Measurements from ENCODE around the gene SLC35F3.
"Not testable (repeated sequence)": the region's sequence is repeated elsewhere in the genome, so short reads cannot be mapped to it uniquely, and the experiment has no call there.

The SLC35F3 gene

GRCh38 chr1:233904633-233905415, at the start of gene SLC35F3:
TSS of gene SLC35F3 (plus strand) at chr1:233904676.
- no peak for DNase-seq

DNA sequence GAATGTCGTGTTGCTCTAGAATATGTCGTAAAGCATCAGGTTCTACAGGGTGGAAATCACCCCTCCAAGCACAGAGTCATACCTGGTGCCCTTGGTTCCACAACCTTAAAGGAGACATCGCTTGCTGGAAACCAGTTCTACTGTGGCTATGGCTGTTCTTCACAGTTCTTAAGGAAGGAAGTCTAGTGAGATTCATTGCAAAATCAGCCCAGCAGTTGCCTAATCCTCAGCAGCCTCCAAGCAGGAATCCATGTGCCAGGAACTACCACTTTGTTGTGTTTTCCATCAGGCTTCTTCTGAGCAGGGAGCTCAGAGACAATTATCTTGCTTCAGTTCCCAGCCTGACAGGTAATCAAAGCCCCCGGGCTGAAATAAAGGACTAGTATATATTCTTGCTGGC, 45.0 kb upstream of the SLC35F3 start:
- DNase-seq = no peak

DNA sequence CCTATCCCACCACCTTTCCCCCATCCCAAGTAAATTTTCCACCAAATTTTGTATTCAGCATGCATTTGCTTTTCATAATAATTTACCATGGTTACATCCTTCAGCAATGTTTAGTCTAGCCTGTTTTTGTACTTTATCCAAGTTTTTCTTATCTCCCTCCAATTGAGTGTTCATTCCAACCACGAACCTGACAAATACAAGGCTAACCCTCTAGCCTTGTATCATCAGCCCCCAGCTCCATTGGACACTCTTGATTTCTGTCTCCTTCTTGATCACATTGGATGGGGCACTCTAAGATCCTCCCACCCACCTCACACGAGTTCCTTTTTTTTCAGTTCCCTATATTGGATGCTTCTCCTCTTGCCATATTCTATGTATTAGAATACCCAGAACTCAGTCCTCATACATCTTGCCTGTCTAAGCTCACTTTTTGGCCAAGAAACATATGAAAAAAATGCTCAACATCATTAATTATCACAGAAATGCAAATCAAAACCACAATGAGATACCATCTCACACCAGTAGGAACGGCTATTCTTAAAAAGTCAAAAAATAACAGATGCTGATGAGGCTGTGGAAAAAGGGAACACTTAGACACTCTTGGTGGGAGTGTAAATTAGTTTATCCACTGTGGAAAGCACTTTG, 40.5 kb upstream of the SLC35F3 start:
- DNase-seq = no peak

GRCh38 chr1:233864578-233864977, 39.9 kb upstream of the SLC35F3 start:
- DNase-seq = no peak

DNA sequence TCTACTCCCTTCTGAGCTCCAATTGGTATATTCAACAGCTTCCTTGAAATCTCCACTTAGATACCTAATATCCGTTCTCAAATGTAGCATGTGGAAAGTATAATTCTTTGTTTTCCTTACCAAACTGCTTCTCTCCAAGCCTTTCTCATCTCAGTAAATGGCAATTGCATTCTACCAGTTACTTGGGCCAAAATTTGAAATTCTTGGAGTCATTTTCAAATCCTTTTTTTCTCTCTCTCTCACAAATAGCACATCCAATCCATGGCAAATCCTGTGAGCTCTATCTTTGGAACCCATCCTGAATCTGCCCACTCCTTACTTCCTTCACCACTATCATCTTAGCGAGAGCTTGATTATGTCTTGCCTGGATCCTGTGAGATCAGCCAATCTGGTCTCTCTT, 39.3 kb upstream of the SLC35F3 start:
- no peak for DNase-seq

GRCh38 chr1:233865902-233866301, 38.6 kb upstream of the SLC35F3 start:
- DNase-seq = no peak

GRCh38 chr1:233867028-233867427, 37.4 kb upstream of the SLC35F3 start:
- no peak for DNase-seq

- DNase-seq = no peak
Measured at GRCh38 chr1:233868461-233868860, 36.0 kb upstream of the SLC35F3 start.

GRCh38 chr1:233869680-233870079, 34.8 kb upstream of the SLC35F3 start:
- DNase-seq = no peak

DNA sequence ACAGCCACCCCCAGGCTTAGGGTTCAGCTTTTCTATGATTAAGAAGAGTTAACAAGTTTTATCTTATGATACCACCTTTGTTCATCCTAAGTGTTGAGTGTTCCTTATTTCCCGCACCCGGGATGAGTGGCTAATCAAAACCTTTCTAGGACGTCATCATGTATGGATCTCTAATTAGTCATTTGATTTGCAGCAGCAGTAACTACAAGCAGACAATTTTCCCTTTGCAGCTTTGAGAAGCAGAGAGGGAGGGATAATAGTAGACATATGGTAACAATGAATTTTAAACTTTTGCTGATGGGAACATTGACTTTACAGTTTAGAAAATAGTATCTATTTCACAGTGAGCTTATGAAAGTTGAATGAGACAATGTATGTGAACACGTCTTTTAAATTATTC, 30.8 kb upstream of the SLC35F3 start:
- no peak for DNase-seq

DNA sequence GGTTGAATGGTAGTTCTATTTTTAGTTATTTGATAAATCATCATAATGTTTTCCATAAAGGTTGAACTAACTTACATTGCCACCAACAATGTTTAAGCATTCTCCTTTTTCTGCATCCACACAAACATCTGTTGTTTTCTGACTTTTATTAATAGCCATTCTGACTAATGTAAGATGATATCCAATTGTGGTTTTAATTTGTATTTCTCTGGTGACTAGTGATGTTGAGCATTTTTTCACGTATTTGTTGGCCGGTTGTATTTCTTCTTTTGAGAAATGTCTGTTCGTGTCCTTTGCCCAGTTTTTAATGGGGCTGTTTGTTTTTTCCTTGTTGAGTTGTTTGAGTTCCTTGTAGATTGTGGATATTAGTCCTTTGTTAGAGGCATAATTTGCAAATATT, 24.6 kb upstream of the SLC35F3 start:
- no peak for DNase-seq

- DNase-seq = no peak
Measured at GRCh38 chr1:233883671-233884070, 20.8 kb upstream of the SLC35F3 start.

DNA sequence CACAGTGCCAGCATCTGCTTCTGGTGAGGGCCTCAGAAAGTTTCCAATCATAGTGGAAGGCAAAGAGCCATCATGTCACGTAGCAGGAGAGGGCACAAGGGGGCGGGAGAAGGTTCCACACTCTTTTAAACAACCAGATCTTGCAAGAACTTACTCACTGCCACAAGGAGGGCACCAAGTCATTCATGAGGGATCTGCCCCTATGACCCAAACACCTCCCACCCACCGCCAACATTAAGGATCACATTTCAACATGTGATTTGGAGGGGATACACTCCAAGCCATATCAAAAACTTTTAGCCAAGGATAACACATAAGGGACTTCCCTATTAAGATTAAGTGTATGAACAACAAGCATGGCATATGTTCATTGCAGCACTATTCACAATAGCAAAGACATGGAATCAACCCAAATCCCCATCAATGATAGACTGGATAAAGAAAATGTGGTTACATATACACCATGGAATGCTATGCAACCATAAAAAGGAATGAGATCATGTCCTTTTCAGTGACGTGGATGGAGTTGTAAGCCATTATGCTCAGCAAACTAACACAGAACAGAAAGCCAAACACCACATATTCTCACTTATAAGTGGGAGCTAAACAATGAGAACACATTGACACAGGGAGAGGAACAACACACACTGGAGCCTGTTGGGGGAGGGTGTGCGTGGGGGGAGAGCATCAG, 19.9 kb upstream of the SLC35F3 start:
- DNase-seq = no peak

DNA sequence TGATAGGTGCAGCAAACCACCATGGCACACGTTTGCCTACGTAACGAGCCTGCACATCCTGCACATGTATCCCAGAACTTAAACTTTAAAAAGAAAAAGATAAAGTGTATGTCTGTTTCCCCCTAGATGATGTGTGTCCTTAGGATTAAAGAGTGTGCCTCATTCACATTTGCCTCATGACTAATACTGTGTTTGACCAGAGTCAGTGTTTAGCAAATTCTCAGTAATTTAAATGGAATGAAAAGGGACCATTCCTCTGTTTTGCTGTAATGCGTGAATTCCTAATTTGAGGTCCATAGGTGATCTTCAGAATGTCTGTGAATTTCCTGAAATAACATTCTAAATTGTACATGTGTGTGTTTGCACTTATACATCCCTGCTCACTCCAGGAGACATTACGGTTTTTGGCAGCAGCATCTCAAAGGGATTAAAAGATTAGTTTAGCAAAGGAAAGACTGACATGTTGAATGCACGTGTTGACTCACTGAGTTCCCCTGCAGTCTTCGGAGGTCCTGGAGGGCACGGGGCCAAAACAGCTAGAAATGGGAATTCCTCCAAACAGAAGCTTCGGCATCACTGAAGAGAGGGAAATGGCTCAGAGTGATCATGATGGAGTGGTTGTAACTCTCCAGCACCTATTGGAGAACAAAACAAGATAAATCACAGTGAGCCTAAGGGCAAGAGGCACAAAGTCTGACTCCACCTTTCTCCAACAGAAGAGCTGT, 19.1 kb upstream of the SLC35F3 start:
- no peak for DNase-seq

GRCh38 chr1:233891151-233891550, 13.3 kb upstream of the SLC35F3 start:
- not testable (repeated sequence) for DNase-seq

GRCh38 chr1:233897325-233898162, 6.9 kb upstream of the SLC35F3 start:
- DNase-seq = no peak

DNA sequence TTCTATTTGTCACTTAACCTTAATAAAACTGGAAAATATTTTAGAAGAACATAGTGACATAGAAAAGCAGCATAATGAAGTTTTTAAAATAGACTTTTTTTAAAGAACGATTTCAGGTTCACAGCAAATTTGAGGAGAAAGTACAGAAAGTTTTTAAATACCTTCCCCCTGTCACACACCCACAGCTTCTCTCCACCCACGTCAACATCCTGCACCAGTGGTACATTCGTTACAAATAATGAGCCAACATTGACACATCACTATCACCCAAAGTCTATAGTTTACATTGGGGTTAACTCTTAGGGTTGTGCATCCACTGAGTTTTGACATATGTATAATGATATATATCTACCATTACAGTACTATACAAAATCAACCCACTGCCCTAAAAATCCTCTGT, 3.0 kb upstream of the SLC35F3 start:
- no peak for DNase-seq

DNA sequence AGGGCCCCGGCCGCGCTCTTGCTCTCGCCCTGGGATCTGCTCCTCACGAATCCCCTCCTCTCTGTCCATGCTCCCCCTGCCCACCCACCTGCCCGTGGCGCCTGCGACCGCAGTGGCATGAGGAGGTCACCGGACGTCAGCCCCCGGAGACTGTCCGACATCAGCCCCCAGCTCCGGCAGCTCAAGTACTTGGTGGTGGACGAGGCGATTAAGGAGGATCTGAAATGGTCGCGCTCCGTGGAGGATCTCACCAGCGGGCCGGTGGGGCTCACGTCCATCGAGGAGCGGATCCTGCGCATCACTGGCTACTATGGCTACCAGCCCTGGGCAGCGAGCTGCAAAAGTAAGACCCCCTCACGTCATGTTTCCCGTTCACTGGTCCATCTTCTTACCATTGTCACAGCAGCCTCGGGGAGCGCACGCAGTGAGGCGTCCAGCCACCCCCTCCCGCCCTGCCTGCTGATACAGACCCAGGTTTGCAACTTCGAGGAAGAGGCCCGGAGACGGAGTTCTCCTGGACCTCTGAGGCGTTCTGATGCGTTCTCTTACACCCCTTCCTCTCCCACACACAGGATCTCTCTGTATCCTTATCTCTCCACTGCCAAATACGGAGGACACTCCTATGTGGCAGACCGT, 1.1 kb downstream of the SLC35F3 start:
- no peak for DNase-seq

DNA sequence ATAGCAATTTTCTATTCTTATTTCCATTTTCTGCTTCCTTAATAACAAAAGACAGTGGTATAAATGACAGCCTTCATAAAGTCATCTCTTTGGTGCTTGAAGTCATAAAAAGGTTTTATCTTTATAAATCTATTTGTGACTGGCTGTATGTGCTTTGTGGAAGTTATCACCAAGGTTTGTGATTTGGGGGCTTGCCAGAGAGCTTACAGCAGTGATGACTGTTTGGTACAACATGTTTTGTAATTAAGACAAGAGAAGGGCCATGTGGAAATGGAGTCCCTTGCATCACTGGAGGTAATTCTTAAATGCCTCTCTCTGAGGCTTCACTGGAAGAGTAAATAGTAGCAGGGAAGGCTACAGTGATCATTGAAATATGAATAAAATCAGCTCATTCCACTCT, 2.7 kb downstream of the SLC35F3 start:
- no peak for DNase-seq

GRCh38 chr1:233908092-233908491, 3.6 kb downstream of the SLC35F3 start:
- no peak for DNase-seq

GRCh38 chr1:233909195-233909594, 4.7 kb downstream of the SLC35F3 start:
- DNase-seq = peak; percentile 35

- DNase-seq = no peak
Measured at GRCh38 chr1:233912447-233912846, 8.0 kb downstream of the SLC35F3 start.

All from NCI-H2029 (cell line).